C4-2B (cell line): ENCODE results near the gene VIL1.

ENCODE experiments used
- ZFX ChIP-seq: fragments of 450-650 bp; IDR thresholded peaks from 2 replicates; pipeline ENCODE4 v1.6.1; 2017
- TF ChIP-seq, protein P1 (sequence below): fragments of 450-650 bp; conservative IDR thresholded peaks from 2 replicates; pipeline ENCODE4 v1.5.1; 2017; ENCODE audit warnings: mild to moderate bottlenecking

DNA sequence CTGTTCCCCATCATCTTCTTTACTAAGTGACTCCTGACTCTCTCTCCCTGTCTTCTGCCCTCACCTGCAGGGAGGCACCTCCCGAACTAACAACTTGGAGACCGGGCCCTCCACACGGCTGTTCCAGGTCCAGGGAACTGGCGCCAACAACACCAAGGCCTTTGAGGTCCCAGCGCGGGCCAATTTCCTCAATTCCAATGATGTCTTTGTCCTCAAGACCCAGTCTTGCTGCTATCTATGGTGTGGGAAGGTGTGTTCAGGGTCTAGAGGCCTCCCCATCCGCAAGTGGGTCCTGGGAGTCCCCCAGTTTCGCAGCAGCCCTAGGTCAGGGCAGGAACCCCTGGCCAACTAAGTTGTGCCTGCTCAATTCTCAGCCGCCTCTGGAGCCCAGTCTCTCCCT is 15.5 kb downstream of the VIL1 start:
- TF ChIP-seq, protein P1, sequence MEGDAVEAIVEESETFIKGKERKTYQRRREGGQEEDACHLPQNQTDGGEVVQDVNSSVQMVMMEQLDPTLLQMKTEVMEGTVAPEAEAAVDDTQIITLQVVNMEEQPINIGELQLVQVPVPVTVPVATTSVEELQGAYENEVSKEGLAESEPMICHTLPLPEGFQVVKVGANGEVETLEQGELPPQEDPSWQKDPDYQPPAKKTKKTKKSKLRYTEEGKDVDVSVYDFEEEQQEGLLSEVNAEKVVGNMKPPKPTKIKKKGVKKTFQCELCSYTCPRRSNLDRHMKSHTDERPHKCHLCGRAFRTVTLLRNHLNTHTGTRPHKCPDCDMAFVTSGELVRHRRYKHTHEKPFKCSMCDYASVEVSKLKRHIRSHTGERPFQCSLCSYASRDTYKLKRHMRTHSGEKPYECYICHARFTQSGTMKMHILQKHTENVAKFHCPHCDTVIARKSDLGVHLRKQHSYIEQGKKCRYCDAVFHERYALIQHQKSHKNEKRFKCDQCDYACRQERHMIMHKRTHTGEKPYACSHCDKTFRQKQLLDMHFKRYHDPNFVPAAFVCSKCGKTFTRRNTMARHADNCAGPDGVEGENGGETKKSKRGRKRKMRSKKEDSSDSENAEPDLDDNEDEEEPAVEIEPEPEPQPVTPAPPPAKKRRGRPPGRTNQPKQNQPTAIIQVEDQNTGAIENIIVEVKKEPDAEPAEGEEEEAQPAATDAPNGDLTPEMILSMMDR = no peak
- TF ChIP-seq ZFX = no peak
